Transverse colon (tissue), 4 donors: ENCODE data around the gene USP47.

Experiments
- CTCF ChIP-seq, 5 experiments: fragments of 200-600 bp in 3 of 5; fragments of 450-650 bp in 2 of 5; sonication (generic) in 3 of 5; IDR thresholded peaks; 1 replicate in 2 of 5; 2 replicates in 3 of 5; pipeline ENCODE4 v1.5.1; 2016 to 2017; ENCODE audit warnings: antibody characterized with exemption in 5 of 5, inconsistent platforms in 3 of 5, mild to moderate bottlenecking in 2 of 5, moderate library complexity in 1 of 5
- EP300 ChIP-seq: sonication (generic); formaldehyde crosslinking; IDR thresholded peaks from one replicate; pipeline ENCODE4 v1.6.1; 2017; ENCODE audit warnings: antibody characterized with exemption, low read depth
- POLR2A ChIP-seq: fragments of 450-650 bp; IDR thresholded peaks from one replicate; pipeline ENCODE4 v1.6.1; 2016; ENCODE audit warnings: antibody characterized with exemption, mild to moderate bottlenecking, moderate library complexity
- POLR2AphosphoS5 ChIP-seq, 3 donors: sonication (generic); formaldehyde crosslinking; IDR thresholded peaks; one replicate each; pipeline ENCODE4 v1.6.1; 2016; ENCODE audit warnings: antibody characterized with exemption in 3 of 3

DNA sequence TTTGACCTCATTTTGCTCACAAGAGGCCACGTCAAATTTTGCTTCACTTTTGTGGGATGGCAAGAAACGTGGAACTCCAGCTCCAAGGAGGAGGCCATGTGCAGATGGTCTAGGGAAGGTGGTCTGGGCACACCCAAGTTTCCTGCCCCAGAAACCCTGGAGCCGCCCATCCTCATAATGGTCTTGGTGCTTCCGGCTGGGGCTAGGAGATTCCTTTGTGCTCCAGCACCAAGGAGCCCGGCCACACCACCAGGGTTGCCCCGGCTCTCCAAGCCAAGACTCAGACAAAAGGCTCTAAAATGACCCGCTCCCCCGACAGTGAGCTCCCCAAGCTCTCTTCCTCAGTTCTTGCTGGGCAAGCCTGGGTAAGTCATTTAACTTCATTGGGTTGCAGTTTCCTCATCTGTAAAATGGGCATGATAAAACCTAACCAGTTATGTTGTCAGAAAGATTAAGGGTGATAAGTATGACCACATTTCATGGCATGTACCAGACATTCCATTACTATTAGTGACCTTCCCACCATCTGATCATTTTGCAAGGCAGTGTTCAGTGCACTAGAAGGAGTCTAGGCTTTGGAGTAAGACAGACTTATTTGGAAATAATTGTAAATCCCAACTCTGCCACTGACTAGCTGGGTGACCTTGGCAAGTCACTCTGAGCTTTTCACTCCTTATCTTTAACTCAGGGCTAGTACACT lies 143.4 kb downstream of the USP47 start:
- no peak for TF ChIP-seq CTCF (IDR thresholded peaks at IDR 0.05)
- no peak for TF ChIP-seq POLR2AphosphoS5 (IDR thresholded peaks at IDR 0.05)
- TF ChIP-seq EP300, result no peak
- no peak for TF ChIP-seq POLR2A
